Activated naive CD4-positive, alpha-beta T cell treated with anti-CD3 and anti-CD28 coated beads, Interleukin-2, amount 50 U/mL, for 16 hours (primary cell): ENCODE results near the gene THTPA.

Source experiments
- DNase-seq: peaks from one replicate; pipeline ENCODE4 v3.0.0-alpha.2; 2020

The THTPA gene

DNA sequence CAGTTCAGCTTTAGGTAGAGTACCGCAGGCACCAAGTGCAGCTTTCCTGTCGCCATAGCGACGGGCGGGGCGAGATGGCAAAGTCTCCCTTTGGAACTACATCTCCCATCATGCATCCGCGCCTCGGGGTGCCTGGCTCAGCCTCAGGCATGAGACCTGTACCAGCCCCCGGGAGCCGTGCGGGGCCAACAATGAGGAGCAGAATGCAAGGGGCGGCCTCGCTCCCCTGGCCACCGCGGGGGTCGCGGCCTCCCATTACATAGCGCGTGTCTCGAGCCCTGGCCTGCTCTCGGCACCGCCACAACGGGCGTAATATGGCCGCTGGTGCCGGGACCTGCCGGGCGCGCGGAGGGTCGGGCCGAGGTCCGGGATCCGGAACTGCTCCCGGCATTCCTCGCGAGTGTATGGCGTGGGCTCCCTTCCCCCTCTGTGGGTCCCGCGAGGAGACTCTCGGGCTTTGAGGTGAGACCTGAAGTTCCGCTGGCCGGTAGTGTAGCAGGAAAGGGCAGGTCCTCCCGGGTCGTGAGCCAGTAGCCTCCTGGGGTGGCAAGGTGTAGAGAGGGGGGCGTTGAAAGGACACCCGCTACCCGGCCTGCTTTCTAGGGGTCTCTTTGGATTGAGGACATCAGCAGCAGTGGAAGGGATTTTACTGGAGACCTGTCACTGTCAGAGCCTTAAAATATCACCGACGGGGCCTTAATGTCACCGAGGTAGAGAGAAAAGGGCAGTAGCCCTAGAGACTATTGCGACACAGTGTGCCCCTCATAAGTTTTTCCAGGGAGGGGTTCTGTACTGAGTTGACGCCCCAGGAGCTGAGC, at the start of gene THTPA:
Gene THTPA (plus strand): TSS at position 390 of the 818 bp plus-strand sequence. CDS start 487 bp downstream, outside the sequence.
- peak; percentile 94 for DNase-seq

GRCh38 chr14:23512156-23512555, 43.9 kb upstream of the THTPA start:
- DNase-seq, result no peak

GRCh38 chr14:23513005-23513817, 42.9 kb upstream of the THTPA start:
- no peak for DNase-seq

GRCh38 chr14:23513818-23514643, 42.0 kb upstream of the THTPA start:
- no peak for DNase-seq

GRCh38 chr14:23514644-23514957, 41.5 kb upstream of the THTPA start:
- no peak for DNase-seq

DNA sequence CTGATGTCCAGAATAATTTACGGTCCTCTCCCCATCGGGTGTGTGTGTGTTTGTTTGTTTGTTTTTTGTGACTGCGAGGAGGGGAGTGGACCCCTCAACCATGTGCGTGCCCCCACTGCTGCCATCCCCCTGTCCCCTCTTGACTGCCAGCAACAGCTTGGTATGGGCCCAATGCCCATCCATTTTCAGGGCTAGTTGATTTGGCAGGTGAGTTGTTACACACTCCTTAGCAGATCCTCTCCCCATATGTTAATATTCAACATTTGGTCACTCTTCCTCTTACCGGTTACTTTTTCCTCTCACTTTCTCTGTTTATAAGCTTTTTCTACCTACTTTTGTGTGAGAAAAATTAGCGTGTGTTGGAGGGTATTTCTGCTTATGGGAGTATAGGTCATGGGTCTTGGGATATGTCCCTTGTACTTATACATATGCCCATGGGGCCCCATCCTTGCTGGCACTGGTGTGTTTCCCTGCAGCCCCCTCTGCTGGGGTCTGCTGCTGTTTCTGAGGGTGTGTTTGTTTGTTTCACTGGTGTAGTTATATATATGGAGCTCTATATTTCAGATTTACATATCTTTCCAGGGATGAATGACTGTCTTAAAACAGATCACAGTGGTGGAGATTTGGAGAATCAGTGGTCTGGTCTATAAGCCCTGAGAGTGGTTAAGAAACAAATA, 38.3 kb upstream of the THTPA start:
- DNase-seq, result no peak

GRCh38 chr14:23518709-23519108, 37.4 kb upstream of the THTPA start:
- no peak for DNase-seq

DNA sequence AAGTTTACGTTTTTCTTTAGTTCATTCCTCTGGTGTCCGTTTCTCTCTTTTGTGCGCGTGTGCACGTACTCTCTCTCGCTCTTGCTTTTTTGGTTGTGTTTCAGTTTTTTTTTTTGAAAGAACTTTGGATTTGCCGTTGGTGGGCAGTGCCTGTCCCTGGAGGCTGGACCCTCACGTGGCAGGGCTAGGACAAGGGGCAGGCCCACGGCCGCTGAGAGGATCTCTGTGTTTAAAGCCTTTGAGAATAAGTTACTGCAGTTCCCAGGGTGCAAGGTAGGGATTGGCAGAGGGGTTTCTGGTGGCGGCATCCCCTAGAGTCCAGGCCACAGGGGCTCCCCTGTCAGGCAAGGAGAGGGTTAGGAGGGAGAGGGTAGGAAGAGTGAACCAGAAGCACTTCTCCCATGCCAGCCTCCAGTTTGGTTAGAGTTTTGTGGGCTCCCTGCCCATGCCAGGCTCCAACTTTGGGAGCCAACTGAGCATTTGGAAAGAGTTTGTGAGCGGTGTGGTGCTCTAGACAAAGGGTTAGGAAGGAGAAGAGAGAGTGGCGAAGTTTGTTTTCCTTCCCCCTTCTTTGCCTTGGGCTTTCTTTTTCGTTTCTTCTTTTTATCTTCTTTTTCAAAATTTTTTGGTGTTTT, 35.1 kb upstream of the THTPA start:
- no peak for DNase-seq

GRCh38 chr14:23521785-23522640, 34.1 kb upstream of the THTPA start:
- no peak for DNase-seq

DNA sequence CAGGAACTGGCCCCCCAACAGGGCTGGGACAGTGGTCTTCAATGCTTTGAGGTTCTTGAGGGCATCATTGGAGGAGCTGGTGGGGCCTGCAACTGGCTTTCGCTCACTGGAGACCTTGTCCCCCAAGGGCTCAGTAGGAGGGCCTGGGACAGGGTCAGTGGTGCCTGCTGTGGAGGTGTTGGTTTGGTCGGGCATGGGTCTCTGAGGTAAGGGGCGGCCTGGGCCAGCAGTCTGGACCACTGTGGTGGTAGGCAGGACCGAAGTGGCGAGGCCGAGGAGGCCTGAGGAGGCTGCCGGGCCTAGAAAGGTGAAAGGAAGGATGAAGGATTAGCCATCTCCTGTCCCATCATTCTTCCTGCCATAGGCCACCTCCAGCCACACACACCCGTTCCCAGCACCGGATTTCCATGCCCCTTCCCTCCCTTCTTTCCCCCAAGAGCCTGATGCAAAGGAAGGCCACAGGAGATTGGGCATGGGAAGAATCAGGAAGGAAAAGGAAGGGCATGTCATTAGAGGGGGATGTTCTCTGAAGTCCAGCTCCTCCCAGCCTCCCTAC, 33.4 kb upstream of the THTPA start:
- DNase-seq, result no peak

- DNase-seq, result no peak
Measured at GRCh38 chr14:23523229-23524016, 32.6 kb upstream of the THTPA start.

GRCh38 chr14:23524954-23525353, 31.1 kb upstream of the THTPA start:
- DNase-seq, result no peak

DNA sequence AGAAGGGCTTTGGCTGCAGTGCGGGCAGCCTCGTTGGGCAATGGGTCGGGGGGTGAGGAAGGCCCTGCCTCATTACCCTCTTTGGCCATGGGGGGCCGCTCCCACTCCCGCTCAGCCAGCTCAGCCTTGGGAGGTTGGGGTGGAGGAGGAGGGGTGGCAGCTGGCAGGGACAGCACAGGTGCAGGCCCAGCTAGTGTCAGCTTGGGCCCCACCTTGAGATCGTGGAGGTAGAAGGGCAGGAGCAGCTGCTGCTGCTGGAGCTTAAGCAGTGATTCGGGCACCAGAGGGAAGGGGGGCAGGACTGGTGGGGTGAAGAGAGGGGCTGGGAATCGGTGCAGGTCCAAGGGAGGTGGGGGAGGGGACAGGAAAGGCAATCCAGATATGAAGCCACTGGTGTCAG, 30.5 kb upstream of the THTPA start:
- no peak for DNase-seq

DNA sequence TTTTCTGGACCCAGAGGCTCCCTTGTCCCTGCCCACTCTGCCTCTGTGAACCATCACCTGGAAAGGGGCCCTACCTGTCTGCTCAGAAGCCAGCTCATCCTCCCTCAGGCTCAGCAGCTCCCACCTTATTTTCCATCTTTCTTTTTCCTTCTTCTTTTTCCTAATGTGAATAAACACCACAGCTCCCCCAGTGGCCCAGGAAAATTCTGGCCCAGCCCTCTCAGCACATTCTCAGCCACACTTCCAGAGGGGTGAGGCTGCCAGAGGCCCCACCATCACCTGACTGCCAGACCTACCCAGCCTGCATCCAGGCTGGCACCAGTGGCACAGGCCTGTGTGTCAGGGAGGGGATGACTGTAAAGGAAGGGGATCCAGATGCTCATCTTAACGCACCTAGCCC, 27.5 kb upstream of the THTPA start:
- DNase-seq, result no peak

DNA sequence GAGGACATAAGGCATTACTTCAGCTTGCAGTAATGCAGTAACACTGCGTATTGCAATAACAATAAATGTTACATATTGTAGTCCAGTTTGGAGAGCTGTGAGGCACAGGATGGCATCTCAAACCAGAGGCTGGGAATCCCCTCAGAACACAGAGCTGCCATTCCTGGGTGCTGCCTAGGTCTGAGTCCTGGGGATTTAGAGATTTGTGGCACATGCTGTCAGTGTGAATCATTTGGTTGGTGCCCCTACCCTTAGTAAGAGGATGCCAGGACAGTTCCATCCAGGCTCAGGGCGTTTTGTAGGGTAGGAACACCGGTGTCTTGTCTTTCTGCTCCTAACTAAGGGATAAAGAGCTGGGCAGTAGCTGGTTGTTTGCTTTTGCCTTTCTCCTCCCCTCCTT, 27.1 kb upstream of the THTPA start:
- DNase-seq, result no peak

- DNase-seq, result no peak
Measured at GRCh38 chr14:23530375-23531055, 25.6 kb upstream of the THTPA start.

GRCh38 chr14:23531391-23531790, 24.7 kb upstream of the THTPA start:
- DNase-seq, result no peak

DNA sequence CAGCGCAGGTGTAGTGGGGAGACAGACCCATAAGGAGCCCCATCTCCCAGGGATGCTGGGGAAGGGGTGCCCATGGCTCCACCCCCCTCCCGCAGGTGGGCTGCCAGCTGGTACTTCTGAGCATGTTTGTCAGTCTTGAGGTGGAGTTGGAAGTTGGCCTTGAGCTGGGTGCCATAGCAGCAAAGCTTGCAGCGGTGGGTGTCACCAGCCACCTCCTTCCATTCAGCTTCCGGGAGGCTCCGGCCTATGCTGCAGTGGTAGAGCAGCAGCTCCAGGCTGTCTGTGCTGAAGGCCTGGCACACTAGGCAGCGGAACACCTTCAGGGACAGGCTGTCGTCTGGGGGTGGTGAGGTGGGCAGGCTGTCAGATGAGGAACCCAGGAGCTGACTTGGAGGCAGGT, 23.4 kb upstream of the THTPA start:
- DNase-seq, result no peak

- DNase-seq, result no peak
Measured at GRCh38 chr14:23533652-23534435, 22.2 kb upstream of the THTPA start.
